ENCODE results near the gene VPS36.

VPS36 gene

GRCh38 chr13:52406629-52407028, 43.8 kb downstream of the VPS36 start:
- Histone ChIP-seq H4K20me1 (no peaks in the 10 kb centered on the region), H3K9ac (no peak overlapping the region), H3K4me1 (peaks cover 47% of the 10 kb centered on the region), H3K36me3 (peaks cover 37% of the 10 kb centered on the region), H3K4me3 (peak overlapping the region; percentile 67; the same call in 1 of the 2 replicates), H3K9me3 (peaks cover 13% of the 10 kb centered on the region; the same call in 1 of the 2 replicates), H3K4me2 (peak overlapping the region; percentile 98), H3K27me3 (peaks cover 28% of the 10 kb centered on the region), H3K27ac (no peak overlapping the region)
- TF ChIP-seq Cebpa-rat (IDR thresholded peaks at IDR 0.05) = no peak

DNA sequence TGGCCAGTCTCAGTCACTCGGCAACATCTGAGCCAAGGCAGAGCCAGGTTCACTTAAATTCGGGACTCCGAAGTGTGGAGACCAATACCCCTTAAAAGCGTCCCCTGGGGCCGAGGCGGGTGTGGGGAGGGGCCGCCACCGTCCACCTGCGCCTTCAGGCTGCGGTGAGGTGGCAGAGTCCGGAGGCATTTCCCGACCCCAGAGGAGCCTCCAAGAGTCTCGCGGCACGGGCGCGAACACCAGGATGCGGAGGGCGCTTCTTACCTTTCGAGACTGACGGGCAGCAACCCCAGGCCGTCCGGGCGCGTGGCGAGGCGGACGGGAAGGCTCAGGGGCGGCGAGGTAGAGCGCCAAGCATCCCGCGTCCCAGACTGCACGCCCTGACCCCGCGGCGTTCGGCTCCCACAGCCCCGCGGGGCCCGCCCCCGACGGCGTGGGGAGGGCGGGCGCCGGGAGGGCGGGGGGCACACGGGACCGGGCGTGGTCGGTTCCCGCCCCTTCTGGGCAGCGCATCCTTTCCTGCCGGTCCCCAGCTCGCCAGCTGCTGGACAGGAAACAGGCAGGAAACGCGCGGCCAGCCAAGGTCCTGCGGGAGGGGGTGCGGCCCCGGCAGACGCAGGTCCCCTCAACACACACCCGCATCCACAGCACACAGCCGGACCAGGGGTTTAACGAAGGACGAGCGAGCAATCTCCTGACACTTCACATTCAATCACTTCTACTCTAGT, 44.5 kb downstream of the VPS36 start, which contains the start of gene THSD1:
TSS of gene THSD1 (minus strand) at position 406 of the 728 bp plus-strand sequence. CDS start 3,572 bp downstream, outside the sequence.
- Histone ChIP-seq H3K9me3 (peaks cover 13% of the 10 kb centered on the region; the same call in 1 of the 2 replicates), H3K27ac (0 out of 2 replicates have a peak within 1 kb of the TSS, but pooled peaks have one; percentile 27), H3K4me1 (peaks cover 49% of the 10 kb centered on the region), H3K36me3 (peaks cover 33% of the 10 kb centered on the region), H3K4me3 (peak within 1 kb of the TSS; percentile 67), H3K9ac (peak within 1 kb of the TSS; percentile 62), H3K27me3 (peaks cover 28% of the 10 kb centered on the region), H3K4me2 (peak within 1 kb of the TSS; percentile 98), H4K20me1 (no peaks in the 10 kb centered on the region)
- TF ChIP-seq Cebpa-rat (IDR thresholded peaks at IDR 0.05) = no peak

DNA sequence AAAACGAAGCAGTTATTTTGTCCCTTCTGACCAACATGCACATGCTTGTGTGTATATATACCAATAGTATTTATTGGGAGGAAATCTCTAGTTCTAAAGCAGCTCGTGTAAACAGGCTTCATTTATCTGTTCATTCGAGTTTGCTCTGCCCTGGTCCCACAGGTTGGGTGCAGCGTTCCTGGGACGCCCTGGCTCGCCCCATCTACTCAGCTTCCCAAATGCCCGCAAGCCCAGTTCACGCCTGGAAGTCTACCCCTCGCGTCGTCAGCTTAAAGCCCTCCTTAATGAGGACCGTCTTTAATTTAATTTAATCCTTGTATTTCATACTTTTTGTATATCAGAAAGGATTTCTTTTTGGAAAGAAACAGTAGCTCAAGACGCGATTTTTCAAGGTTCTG, 45.1 kb downstream of the VPS36 start:
- peaks cover 30% of the 10 kb centered on the region for H3K36me3 ChIP-seq
- H3K4me3 ChIP-seq = peak overlapping the region; percentile 67
- peaks cover 28% of the 10 kb centered on the region for H3K27me3 ChIP-seq
- peaks cover 13% of the 10 kb centered on the region; the same call in 1 of the 2 replicates for H3K9me3 ChIP-seq
- no peak overlapping the region for H3K27ac ChIP-seq
- peaks cover 49% of the 10 kb centered on the region for H3K4me1 ChIP-seq
- H3K4me2 ChIP-seq = peak overlapping the region; percentile 98
- H3K9ac ChIP-seq = peak overlapping the region; percentile 62
- H4K20me1 ChIP-seq = no peaks in the 10 kb centered on the region
- TF ChIP-seq Cebpa-rat (IDR thresholded peaks at IDR 0.05) = no peak

DNA sequence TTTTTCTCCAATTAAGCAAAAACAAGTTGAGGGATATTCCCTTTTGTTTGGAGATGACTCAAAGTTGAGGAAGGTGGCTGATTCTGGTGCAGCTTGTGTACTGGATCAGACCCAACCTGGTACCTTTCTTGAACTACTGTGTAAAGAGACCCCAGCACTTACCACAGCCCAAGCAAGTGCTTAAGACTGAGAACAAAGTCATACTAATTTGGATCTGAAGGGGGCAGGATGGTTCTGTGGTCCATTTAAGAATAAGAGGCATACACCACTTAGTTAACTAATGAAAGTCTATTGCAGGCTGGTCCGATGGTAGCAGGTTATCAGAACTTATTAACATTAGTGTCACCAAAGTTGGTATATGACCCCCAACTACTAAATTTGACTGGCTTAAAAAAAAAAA, 50.7 kb downstream of the VPS36 start:
- TF ChIP-seq Cebpa-rat (IDR thresholded peaks at IDR 0.05) = no peak
- Histone ChIP-seq H3K36me3 (no peaks in the 10 kb centered on the region), H3K27ac (no peak overlapping the region), H3K9ac (no peak overlapping the region), H3K4me1 (peaks cover 43% of the 10 kb centered on the region), H4K20me1 (no peaks in the 10 kb centered on the region), H3K4me2 (peak overlapping the region; percentile 8; the same call in 1 of the 2 replicates), H3K9me3 (no peaks in the 10 kb centered on the region), H3K4me3 (no peak overlapping the region), H3K27me3 (no peaks in the 10 kb centered on the region)

- peaks cover 37% of the 10 kb centered on the region for H3K4me1 ChIP-seq
- no peak overlapping the region for H3K4me2 ChIP-seq
- H3K27ac ChIP-seq = no peak overlapping the region
- H3K36me3 ChIP-seq = no peaks in the 10 kb centered on the region
- no peak overlapping the region for H3K9ac ChIP-seq
- H3K27me3 ChIP-seq = no peaks in the 10 kb centered on the region
- H3K4me3 ChIP-seq = no peak overlapping the region
- no peak for TF ChIP-seq Cebpa-rat (IDR thresholded peaks at IDR 0.05)
- H4K20me1 ChIP-seq = no peaks in the 10 kb centered on the region
- H3K9me3 ChIP-seq = no peaks in the 10 kb centered on the region
Measured at GRCh38 chr13:52399046-52399445, 51.4 kb downstream of the VPS36 start.

DNA sequence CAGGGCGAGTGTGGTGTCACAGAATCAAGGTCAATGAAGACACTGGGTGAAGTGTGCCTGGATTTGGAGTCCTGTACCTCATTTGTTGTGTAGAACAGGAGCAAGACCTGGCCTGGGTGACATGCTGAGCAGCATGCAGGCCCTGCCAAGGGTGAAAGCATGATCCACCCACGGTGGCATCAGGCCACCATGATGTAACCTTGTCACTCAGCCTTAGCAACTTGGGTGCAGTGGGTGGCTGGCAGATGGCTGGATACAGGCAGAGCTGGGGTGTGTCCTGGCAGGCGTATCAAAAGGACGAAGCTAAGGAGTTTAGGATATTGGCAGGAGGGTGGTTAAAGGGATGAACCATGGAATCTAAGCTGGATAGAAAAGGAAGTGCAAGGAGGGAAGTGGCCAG, 54.7 kb downstream of the VPS36 start:
- no peaks in the 10 kb centered on the region for H3K27me3 ChIP-seq
- no peaks in the 10 kb centered on the region for H3K9me3 ChIP-seq
- H3K9ac ChIP-seq = no peak overlapping the region
- H3K4me1 ChIP-seq = peaks cover 23% of the 10 kb centered on the region
- H3K27ac ChIP-seq = no peak overlapping the region
- H3K36me3 ChIP-seq = no peaks in the 10 kb centered on the region
- no peaks in the 10 kb centered on the region for H4K20me1 ChIP-seq
- H3K4me2 ChIP-seq = no peak overlapping the region
- TF ChIP-seq Cebpa-rat (IDR thresholded peaks at IDR 0.05) = no peak
- H3K4me3 ChIP-seq = no peak overlapping the region

DNA sequence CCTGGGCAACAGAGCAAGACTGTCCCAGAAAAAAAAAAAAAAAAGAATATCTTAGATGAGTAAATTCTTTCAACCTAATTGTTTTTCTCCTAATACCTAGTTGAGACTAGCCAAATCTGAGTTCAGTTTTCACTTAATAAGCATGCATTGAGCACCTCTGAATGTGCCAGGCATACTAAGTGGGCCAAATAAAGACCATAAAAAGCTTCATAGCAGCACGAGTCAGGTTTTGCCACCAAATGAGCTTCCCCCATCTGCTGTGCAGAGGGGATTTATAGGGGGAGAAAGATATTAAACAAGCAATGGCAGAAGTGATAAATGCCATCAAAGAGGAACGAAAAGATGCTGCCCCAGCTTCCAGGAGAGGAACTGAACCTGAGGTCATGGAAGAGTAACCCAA, 55.8 kb downstream of the VPS36 start:
- TF ChIP-seq Cebpa-rat (IDR thresholded peaks at IDR 0.05) = no peak
- Histone ChIP-seq H3K27me3 (no peaks in the 10 kb centered on the region), H3K9me3 (no peaks in the 10 kb centered on the region), H3K36me3 (no peaks in the 10 kb centered on the region), H3K27ac (no peak overlapping the region), H3K9ac (no peak overlapping the region), H3K4me1 (peaks cover 15% of the 10 kb centered on the region), H3K4me3 (no peak overlapping the region), H3K4me2 (no peak overlapping the region), H4K20me1 (no peaks in the 10 kb centered on the region)

DNA sequence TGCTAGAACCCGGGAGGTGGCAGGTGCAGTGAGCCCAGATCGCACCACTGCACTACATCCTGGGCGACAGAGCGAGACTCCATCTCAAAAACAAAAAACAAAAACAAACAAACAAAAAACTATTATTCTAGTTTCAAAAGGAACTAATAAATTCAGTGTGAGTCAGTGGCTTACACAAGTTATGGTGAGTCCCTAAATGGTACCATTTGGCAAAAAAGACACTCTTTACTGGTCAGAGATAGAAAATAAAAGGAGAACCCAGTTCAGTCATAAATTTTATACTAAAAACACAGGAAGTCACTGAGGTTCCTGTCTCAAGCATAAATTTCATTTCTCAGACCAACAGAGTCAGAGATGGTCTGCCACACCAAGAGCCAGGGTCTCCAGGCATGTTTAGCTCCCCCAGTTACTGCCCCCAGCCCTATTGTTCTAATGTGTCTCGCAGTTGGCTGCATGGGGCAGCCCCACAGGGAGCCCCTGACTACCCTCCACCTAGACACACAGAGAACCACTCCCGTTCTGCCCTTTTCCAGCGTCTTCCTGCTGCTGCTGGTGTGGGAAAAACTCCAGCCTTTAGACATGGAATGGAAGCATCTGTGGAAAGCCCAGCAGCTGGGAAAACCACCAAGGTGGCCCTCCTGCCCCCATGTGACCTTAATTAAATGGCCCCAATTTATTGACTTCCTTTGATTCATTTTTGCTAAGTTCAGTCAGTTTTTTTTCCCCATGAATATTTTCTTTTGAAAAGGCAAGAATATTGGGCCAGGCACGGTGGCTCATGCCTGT, 56.7 kb downstream of the VPS36 start:
- H3K9ac ChIP-seq = no peak overlapping the region

DNA sequence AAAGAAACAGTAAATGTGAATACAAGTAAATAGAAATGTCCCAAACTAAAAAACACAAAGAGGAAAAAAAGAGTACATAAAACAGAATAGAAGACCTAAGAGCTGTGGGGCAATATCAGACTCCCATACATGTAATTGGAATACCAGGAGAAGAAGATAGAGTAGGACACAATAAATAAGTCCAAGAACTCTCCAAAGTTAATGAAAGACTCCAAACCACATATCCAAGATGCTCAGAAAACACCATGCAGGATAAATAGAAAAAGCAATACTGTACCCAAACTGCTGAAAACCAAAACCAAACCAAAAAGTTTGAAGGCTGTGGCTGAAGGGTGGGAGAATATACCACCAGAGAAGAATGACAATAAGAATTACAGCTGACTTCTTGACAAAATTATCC, 62.7 kb downstream of the VPS36 start:
- Histone ChIP-seq H3K4me1 (no peaks in the 10 kb centered on the region), H3K4me2 (no peak overlapping the region), H3K27ac (no peak overlapping the region), H3K9me3 (no peaks in the 10 kb centered on the region), H3K27me3 (no peaks in the 10 kb centered on the region), H4K20me1 (no peaks in the 10 kb centered on the region), H3K4me3 (no peak overlapping the region), H3K36me3 (no peaks in the 10 kb centered on the region), H3K9ac (no peak overlapping the region)
- TF ChIP-seq Cebpa-rat (IDR thresholded peaks at IDR 0.05) = no peak

More for the DNA sequence above, 56.7 kb downstream of the VPS36 start:
- H3K27me3 ChIP-seq = no peaks in the 10 kb centered on the region
- no peak overlapping the region for H3K4me3 ChIP-seq
- no peak for TF ChIP-seq Cebpa-rat (IDR thresholded peaks at IDR 0.05)
- no peaks in the 10 kb centered on the region for H4K20me1 ChIP-seq
- no peaks in the 10 kb centered on the region for H3K9me3 ChIP-seq
- no peaks in the 10 kb centered on the region for H3K36me3 ChIP-seq
- peak overlapping the region; percentile 7; the same call in 1 of the 2 replicates for H3K4me2 ChIP-seq
- H3K27ac ChIP-seq = no peak overlapping the region
- H3K4me1 ChIP-seq = peaks cover 9% of the 10 kb centered on the region

DNA sequence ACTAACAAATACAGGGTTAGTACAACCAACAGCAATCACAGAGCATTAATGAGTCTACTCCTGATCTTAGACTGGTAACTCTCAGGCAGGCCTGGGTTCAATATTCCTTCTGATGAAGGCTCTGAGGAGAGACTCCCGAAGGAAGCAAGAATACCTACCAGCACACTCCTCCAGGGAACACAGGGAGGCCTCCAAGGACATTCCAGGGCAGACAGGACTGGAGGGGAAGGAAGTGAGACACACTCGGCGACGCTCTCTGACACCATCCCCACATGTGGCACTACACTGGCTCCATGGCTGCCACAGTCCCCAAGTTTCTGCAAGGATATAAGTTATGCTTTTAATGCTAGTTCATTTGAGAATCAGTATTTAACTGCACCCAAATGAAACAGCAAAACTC, 64.6 kb downstream of the VPS36 start:
- no peak for TF ChIP-seq Cebpa-rat (IDR thresholded peaks at IDR 0.05)
- Histone ChIP-seq H3K9ac (no peak overlapping the region), H3K27ac (no peak overlapping the region), H3K27me3 (no peaks in the 10 kb centered on the region), H3K36me3 (no peaks in the 10 kb centered on the region), H3K4me3 (no peak overlapping the region), H3K4me2 (no peak overlapping the region), H3K4me1 (no peaks in the 10 kb centered on the region), H4K20me1 (no peaks in the 10 kb centered on the region), H3K9me3 (no peaks in the 10 kb centered on the region)

Data from BLaER1 (cell line).